NCI-H128 (cell line): ENCODE measurements around the gene CYP26C1.

Source experiments
- DNase-seq: peaks from one replicate; lab custom pipeline; 2025; ENCODE audit not compliant: unreplicated experiment; lab: John Stamatoyannopoulos, UW

CYP26C1 gene

GRCh38 chr10:93059975-93060886 lies at the start of gene CYP26C1:
Gene CYP26C1 (plus strand): TSS chr10:93060798. CDS start chr10:93061264, 466 bp downstream.
- DNase-seq, result no peak

DNA sequence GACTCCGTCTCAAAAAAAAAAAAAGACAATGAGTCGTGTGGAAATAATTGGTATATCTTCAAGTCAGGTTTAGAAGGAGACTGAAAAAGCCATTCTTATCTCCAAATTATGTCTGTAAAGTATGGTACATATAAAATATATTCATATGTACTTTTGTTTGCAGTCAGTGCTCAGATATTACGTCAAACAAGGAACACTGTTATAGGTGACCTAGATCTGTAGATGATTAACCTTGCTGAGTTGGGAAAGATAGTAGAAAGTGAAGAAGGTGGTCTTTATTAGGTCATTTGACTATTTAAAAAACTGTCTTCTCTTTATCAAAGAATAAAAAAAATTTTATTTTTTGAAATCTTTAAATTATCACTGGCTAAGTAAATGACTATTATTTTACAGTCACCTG lies 44.9 kb upstream of the CYP26C1 start:
- no peak for DNase-seq

GRCh38 chr10:93023013-93023650 lies 37.5 kb upstream of the CYP26C1 start:
- no peak for DNase-seq

DNA sequence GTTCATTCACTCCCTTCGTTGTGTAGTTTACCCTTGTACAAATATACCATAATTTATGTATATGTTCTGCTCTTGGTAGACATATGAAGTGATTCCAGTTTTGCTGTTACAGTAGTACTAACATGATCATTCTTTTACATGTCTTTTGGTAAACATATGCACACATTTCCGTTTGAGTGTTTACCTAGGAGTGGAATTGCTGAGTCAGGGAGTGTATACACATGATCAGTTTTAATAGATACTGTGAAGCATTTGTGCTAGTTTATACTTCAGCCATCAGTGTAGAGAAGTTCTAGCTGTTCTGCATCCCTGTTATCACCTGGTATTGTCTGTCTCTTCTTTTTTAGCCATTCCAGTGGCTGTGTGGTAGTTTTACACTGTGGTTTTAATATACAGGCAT lies 34.5 kb upstream of the CYP26C1 start:
- DNase-seq, result no peak

GRCh38 chr10:93027508-93027907 lies 33.1 kb upstream of the CYP26C1 start:
- no peak for DNase-seq

DNA sequence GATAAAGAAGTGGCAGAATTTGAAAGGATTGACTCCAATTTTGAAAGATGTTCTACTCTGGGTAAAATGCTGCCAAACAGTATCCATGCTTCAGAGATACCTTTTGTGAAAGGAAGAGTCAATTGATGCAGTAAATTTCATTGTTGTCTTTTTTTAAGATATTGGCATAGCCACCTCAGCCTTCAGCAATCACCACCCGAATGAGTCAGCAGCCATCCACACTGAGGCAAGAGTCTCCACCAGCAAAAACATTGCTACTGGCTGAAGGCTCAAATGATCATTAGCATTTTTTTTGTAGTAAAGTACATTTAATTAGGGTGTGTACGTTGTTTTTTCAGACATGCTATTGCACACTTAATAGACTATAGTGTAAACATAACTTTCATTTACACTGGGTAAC lies 31.7 kb upstream of the CYP26C1 start:
- no peak for DNase-seq

GRCh38 chr10:93030409-93030808 lies 30.2 kb upstream of the CYP26C1 start:
- DNase-seq, result no peak

- no peak for DNase-seq
Measured at GRCh38 chr10:93032105-93032808, 28.3 kb upstream of the CYP26C1 start.

DNA sequence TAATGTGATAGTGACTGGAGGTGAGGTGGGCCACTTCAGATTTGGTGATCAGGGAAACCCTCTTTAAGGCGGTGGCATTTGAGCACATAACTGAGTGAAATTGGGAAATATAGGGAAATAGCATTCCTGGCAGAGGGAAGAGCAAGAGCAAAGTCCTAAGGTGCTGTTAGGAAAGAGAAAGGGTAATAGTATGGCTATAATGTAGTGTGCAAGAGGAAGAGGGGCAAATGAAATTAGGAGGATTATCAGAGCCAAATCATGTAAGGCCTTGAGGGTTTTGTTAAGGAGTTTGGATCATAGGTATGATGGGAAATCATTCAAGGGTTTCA lies 27.8 kb upstream of the CYP26C1 start:
- DNase-seq, result no peak

DNA sequence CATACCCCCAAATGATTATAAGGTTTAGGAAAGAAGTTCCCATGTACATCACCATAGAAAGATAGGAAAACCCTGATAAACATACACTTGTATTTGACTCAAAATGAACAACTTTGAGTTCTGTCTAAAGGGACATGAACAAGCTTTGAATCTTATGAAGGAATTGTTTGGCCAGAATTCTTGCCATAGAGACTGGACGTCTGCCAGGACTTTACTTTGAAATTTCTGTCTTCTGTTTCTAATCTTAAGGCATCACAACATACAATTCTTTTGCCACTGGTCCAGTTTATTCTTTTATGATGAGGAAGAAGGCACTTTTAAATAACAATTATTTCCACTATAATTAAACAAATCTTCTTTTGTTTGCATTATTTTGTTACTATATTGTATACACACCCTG lies 26.2 kb upstream of the CYP26C1 start:
- DNase-seq, result no peak

GRCh38 chr10:93039110-93039509 lies 21.5 kb upstream of the CYP26C1 start:
- no peak for DNase-seq

DNA sequence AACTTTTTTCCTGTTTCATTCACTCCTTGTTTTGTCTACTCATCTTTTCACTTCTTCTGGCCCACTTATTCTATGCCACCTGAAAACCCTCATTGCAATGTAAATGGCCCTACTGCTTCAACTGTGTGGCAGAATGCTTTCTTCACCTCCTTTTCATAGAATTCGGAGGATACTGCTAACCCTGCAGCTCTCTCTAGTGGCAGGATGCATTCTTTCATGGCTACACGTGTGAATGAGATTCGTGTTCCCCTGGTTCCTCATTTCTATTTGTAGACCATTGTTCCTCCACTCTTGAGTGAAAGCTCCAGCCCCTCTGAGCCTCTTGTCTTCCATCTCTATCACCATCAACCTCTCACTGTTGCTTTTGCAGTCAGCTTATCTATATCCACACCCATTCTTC lies 20.9 kb upstream of the CYP26C1 start:
- DNase-seq, result no peak

DNA sequence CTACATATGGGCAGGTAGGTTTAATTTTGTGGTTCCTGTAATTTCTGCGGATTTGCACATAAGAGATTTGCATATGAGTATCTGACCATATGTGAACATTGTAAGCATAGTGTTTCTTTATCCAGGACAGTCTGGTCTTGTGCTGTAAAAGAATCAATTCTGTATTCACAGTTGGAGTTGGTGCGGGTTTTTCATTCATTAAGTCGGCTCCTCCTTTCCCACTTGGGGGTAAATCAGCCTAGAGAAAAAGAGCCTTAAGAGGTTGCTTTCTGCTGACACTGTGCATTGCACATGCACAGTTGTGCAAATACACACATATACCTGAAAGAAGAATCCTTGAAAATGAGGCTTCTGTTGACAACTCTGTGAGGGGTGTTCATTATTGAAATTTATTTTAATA lies 6.1 kb upstream of the CYP26C1 start:
- no peak for DNase-seq

DNA sequence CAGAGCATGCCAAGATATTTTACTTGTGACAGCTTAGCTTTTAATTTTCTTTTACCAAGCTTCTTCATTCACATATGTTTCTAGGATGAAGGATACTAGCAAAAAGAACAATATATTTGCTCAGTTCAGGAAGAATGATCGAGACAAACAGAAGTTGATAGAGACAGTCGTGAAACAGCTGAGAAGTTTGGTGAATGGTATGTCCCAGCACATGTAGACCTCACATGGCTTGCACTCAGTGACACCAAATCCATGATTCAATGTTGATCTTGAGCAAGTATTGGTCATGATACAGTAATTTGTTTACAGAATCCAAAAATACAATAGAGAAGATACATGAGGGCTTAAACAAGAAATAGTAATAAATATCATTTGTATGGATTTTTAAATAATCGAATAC lies 2.5 kb upstream of the CYP26C1 start:
- DNase-seq, result no peak

- no peak for DNase-seq
Measured at GRCh38 chr10:93060887-93061593, 442 bp downstream of the CYP26C1 start.

DNA sequence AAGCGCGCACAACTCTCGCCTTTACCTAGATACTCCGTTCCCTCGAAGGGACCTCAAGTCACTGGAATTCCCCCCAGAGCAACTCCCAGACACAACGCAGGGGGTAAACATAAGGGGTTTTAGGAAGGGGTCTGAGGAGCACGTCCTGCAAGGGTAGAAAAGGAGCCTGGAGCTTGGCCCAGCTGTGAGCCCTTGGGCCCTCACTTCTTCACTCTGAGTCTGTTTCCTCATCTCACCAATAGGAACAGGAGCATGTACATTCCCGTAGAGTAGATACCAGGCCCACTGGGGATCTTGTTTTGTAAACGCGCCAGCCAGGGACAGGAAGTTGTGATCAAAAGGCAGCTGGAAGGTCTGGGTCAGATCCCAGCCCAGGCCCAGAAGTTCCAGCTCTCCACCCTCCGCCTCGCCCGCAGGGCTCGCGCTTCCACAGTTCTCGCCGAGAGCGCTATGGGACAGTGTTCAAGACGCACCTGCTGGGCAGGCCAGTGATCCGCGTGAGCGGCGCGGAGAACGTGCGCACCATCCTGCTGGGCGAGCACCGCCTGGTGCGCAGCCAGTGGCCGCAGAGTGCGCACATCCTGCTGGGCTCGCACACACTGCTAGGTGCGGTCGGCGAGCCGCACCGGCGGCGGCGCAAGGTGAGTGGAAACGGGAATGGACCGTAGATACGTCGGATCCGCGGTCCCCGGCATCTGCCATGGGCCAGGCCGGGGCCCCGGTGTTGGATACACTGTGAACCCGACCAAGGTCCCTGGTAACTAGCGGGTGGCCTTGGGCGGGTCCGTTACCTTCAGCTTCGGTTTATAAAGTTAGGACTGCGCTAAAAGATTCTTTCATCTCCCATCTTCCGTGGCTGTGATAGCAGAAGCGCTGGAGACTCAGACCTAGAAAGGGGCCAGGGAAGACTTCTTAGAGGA lies 1.3 kb downstream of the CYP26C1 start:
- no peak for DNase-seq

DNA sequence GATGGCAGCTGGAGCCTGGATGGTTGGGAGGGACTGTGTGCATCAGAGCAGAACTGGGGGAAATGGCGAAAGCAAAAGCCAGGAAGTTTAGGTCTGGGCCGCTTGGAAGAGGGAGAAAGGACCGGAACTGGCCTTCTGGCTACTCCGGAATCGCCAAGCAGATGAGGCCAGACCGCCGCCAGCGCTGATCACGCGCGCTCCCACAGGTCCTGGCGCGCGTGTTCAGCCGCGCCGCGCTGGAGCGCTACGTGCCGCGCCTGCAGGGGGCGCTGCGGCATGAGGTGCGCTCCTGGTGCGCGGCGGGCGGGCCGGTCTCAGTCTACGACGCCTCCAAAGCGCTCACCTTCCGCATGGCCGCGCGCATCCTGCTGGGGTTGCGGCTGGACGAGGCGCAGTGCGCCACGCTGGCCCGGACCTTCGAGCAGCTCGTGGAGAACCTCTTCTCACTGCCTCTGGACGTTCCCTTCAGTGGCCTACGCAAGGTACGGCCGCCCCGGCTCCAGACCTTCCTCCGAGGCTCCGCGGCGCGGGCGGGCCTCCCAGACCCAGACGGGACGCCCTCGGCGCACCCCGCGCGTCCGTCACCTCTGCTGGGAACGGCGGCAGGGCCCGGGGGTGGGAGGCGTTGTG lies 2.0 kb downstream of the CYP26C1 start:
- no peak for DNase-seq

- DNase-seq, result no peak
Measured at GRCh38 chr10:93063144-93063976, 2.8 kb downstream of the CYP26C1 start.
